Fibroblast of lung (primary cell): ENCODE data around the gene CDKAL1.

Experiments
- CTCF ChIP-seq, 2 donors: IDR thresholded peaks in 1 of 2; conservative IDR thresholded peaks in 1 of 2; 1 replicate in 1 of 2; 2 replicates in 1 of 2; pipeline ENCODE4 v1.5.1; 2011 to 2012; ENCODE audit warnings: low read length in 2 of 2, control low read depth in 1 of 2, inconsistent platforms in 1 of 2, low read depth in 1 of 2, mild to moderate bottlenecking in 1 of 2
- EZH2 ChIP-seq: IDR thresholded peaks from 2 replicates; pipeline ENCODE4 v1.5.1; 2012; ENCODE audit warnings: low read length, control low read depth, mild to moderate bottlenecking; ENCODE audit errors: missing control alignments

- no peak for TF ChIP-seq CTCF (conservative IDR thresholded peaks at IDR 0.05 in 1 of 2, IDR thresholded peaks at IDR 0.05 in 1 of 2; ENCODE audit: low read depth in 1 of 2, low read length in 2 of 2)
- no peak for TF ChIP-seq EZH2
These were observed 293.5 kb downstream of the CDKAL1 start for GRCh38 chr6:20827798-20828197.
